IPS-18a (cell line): ENCODE results near the gene SHF.
A peak's percentile ranks its signal among the peaks of the same experiment; 100 is the strongest.
"Not testable (repeated sequence)": the region's sequence is repeated elsewhere in the genome, so short reads cannot be mapped to it uniquely, and the experiment has no call there.

Experiments used
- H3K27ac ChIP-seq: one replicate; pipeline ENCODE4 v1.5.1; 2013; ENCODE audit warnings: low read length
- H3K27me3 ChIP-seq: one replicate; pipeline ENCODE4 v1.6.1; 2013; ENCODE audit warnings: mild to moderate bottlenecking, low read length; ENCODE audit not compliant: control insufficient read depth, insufficient read depth
- H3K36me3 ChIP-seq: one replicate; pipeline ENCODE4 v1.6.1; 2013; ENCODE audit warnings: low read depth, low read length; ENCODE audit not compliant: control insufficient read depth
- H3K4me1 ChIP-seq: one replicate; pipeline ENCODE4 v1.6.1; 2013; ENCODE audit warnings: low read depth, low read length; ENCODE audit not compliant: control insufficient read depth
- H3K4me3 ChIP-seq: one replicate; pipeline ENCODE4 v1.5.1; 2013; ENCODE audit warnings: low read length
- H3K9ac ChIP-seq: one replicate; pipeline ENCODE4 v1.6.1; 2013; ENCODE audit warnings: mild to moderate bottlenecking, low read length, moderate library complexity
- H3K9me3 ChIP-seq: one replicate; pipeline ENCODE4 v1.6.1; 2013; ENCODE audit warnings: low read depth, low read length; ENCODE audit not compliant: control insufficient read depth

Gene SHF

DNA sequence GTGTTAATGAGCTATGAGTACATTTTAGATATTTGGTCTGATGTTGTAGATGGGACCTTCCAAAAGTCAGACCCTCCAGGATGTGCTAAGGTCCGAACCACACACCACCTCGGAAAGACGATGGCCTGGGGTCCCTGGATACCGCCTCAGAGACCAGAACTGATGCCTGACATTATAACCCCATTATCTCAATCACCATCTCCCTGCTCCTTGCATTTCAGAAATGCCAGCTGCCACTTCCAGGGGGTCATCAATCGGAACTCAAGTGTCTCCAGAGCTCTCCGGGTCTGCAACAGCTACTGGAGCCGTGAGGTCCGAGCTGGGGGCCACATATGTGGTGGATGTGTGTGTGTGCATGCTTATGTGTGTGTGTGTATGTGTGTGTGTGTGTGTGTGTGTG lies 50.1 kb downstream of the SHF start:
- H3K27ac ChIP-seq: no peak overlapping the region
- H3K9ac ChIP-seq: no peak overlapping the region
- H3K36me3 ChIP-seq: no peaks in the 10 kb centered on the region
- no peaks in the 10 kb centered on the region for H3K9me3 ChIP-seq
- H3K4me1 ChIP-seq: no peaks in the 10 kb centered on the region
- peaks cover 42% of the 10 kb centered on the region for H3K27me3 ChIP-seq
- H3K4me3 ChIP-seq: no peak overlapping the region

DNA sequence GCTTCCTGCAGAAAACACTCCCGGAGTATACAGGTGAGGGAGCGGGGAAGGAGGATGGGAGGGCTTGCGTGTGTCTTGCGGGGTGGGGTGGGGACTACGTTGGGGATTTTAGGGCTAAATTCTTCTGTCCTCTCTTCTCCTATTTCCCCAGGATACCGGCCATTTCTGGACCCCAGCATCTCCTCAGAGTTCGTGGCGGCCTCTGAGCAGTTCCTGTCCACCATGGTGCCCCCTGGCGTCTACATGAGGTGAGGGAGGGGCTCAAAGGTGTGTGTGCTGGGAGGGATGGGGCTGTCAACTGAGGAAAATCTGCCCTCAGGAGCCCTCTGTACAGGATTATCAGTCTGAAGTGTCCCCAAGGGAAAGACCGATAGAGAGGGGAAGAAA lies 51.4 kb downstream of the SHF start:
- Histone ChIP-seq H3K9me3 (no peaks in the 10 kb centered on the region), H3K27ac (no peak overlapping the region), H3K4me3 (no peak overlapping the region), H3K36me3 (no peaks in the 10 kb centered on the region), H3K9ac (no peak overlapping the region), H3K4me1 (no peaks in the 10 kb centered on the region), H3K27me3 (peaks cover 55% of the 10 kb centered on the region)

DNA sequence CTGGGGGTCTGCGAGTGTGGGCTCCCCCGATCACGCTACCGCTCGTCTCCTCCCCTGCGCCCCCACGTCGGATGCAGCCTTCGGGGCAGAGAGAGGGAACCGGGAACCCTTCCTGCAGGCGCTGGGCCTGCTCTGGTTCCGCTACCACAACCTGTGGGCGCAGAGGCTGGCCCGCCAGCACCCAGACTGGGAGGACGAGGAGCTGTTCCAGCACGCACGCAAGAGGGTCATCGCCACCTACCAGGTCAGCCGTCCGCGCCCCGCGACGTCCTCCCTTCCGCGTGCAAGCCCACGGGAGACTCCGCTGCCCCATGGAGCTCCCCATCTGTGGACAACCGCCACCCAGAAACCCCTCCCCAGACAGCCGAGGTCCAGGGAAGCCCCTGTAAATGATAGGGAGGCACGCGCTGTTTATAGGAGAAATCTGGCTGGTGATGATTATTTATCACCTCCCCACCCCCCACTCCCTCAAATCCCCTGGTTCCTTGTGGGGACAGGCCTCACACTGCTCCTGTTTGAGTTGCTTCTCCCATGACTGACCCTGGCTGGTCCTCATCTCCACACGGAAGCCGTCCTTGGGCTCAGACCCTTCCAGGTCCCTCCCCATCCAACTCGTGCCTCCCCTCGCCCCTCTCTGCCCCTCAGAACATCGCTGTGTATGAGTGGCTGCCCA lies 51.9 kb downstream of the SHF start:
- not testable (repeated sequence) for H3K4me1 ChIP-seq, H3K9ac ChIP-seq, H3K36me3 ChIP-seq, H3K27ac ChIP-seq, H3K4me3 ChIP-seq, H3K9me3 ChIP-seq
- peaks cover 61% of the 10 kb centered on the region for H3K27me3 ChIP-seq

DNA sequence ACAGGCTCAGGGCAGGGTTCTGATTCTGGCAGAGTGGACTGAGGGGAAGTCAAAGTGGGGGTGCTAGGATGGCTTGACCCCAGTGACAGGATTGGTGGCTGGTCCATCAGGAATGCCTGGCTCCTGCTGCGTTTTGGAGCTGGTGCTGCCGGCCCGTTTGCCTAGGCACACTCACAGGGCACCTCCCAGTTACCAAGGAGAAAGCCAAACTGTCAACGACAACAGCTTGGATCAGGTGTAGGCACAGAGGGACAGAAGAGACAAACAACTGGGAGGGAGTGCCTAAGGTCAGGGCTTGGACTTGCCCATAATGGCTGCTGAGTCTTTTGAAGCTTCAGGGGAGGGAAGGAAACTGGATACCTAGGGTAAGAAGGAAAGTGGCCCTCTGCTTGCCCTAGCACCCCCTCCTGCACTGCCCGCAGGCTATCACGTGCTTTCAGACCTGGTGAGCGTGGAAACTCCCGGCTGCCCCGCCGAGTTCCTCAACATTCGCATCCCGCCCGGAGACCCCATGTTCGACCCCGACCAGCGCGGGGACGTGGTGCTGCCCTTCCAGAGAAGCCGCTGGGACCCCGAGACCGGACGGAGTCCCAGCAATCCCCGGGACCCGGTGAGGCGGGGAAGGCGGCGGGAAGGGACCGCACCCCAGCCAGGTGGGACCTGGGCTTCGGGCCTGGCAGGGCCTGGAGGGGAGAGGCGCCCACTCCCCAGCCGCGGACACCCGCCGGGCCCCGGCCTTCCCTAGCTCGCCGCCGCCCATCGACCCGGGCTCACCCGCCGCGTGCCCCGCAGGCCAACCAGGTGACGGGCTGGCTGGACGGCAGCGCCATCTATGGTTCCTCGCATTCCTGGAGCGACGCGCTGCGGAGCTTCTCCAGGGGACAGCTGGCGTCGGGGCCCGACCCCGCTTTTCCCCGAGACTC lies 52.8 kb downstream of the SHF start:
- Histone ChIP-seq H3K9me3 (no peaks in the 10 kb centered on the region), H3K27ac (no peak overlapping the region), H3K27me3 (peaks cover 70% of the 10 kb centered on the region), H3K4me3 (peak overlapping the region; percentile 42), H3K4me1 (no peaks in the 10 kb centered on the region), H3K36me3 (no peaks in the 10 kb centered on the region), H3K9ac (no peak overlapping the region)

DNA sequence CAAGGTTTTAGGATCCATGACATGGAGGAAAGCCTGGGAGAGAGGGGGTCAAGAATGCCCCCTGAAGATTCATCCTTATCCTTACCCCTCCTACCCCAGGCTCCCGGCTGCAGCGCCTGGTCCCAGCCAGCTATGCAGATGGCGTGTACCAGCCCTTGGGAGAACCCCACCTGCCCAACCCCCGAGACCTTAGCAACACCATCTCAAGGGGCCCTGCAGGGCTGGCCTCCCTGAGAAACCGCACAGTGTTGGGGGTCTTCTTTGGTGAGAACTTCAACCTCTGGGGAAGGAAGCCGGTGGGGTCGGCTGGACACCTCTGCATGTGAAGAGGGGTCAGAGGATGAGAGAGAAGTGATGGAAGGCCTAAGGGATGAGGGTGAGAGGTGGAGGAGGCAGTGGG lies 53.7 kb downstream of the SHF start:
- Histone ChIP-seq H3K4me1 (no peaks in the 10 kb centered on the region), H3K27me3 (peaks cover 79% of the 10 kb centered on the region), H3K36me3 (no peaks in the 10 kb centered on the region), H3K9me3 (no peaks in the 10 kb centered on the region), H3K27ac (no peak overlapping the region), H3K4me3 (no peak overlapping the region), H3K9ac (no peak overlapping the region)

DNA sequence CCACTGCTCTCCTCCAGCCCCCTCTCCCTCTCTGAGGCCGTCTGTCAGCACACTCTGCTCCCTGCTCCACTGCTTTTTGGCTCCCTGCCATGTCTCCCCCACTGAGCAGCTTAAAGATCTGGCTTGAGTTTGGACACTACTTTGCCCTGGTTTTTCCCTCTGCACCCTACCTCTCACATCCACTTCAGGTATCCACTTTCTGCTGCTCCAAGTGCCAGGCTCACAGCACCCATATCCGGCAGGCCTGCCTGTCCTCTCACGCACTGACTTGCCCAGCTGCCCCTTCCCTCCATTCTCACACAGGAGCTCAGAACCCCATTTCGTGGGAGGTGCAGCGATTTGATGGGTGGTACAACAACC lies 54.2 kb downstream of the SHF start:
- Histone ChIP-seq H3K4me3 (no peak overlapping the region), H3K9ac (no peak overlapping the region), H3K27ac (no peak overlapping the region), H3K36me3 (no peaks in the 10 kb centered on the region), H3K4me1 (no peaks in the 10 kb centered on the region), H3K27me3 (peaks cover 84% of the 10 kb centered on the region), H3K9me3 (no peaks in the 10 kb centered on the region)

DNA sequence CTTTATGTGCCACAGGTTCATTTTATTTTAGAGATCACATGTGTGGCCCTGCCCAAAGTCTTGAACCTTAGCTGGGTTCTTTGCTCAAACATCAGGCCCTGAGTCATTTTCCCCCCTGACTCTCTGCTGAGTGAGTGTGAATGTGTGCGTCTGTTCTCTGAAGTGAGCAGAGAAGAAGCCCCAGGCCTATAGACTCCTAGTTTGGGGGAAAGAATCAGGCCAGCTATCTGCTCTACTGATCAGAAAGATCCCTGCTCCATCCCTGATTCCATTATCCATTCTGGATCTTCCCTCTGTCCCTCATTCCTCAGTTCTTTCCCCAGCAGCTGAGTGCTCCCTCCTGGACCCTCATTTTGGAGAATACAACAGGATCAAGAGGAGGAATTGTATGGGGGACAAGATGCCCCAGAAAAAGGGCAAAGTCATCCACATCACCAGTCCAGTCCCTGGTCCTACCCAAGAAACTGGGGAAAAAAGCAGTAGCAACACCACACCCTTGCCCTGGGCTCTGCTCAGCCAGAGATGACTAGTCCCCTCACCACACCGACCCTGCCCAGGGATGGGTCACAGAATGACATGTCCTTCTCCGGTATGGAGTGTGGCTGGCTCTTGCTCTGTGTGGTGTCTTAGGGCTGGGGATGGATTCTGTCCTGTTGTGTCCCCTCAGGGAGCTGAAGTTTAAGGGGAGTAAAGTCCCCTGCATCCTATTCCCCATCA lies 54.8 kb downstream of the SHF start:
- no peaks in the 10 kb centered on the region for H3K36me3 ChIP-seq
- no peak overlapping the region for H3K9ac ChIP-seq
- H3K27ac ChIP-seq: no peak overlapping the region
- H3K4me3 ChIP-seq: no peak overlapping the region
- H3K9me3 ChIP-seq: no peaks in the 10 kb centered on the region
- no peaks in the 10 kb centered on the region for H3K4me1 ChIP-seq
- peaks cover 89% of the 10 kb centered on the region for H3K27me3 ChIP-seq

DNA sequence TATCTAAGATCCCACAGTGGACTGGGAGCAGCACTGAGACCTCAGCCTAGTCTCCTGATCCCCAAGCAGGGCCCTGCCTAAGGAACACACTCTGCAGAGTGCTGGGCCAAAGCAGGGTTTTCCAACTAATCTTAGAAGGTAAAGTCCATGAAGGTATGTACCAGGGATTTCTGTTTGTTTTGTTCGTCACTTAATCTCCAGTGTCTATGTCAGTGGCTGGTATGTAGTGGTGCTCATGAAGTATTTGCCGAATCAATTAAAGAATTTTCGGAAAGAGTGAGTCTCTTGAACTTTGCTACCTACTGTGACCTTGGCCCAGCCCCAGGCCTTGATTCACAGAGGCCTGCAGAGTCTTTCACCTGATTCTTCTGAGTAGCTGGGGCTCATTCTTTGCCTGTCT lies 56.3 kb downstream of the SHF start:
- Histone ChIP-seq H3K36me3 (no peaks in the 10 kb centered on the region), H3K4me1 (no peaks in the 10 kb centered on the region), H3K27me3 (peaks cover 99% of the 10 kb centered on the region), H3K27ac (no peak overlapping the region), H3K9me3 (no peaks in the 10 kb centered on the region), H3K9ac (no peak overlapping the region), H3K4me3 (no peak overlapping the region)

DNA sequence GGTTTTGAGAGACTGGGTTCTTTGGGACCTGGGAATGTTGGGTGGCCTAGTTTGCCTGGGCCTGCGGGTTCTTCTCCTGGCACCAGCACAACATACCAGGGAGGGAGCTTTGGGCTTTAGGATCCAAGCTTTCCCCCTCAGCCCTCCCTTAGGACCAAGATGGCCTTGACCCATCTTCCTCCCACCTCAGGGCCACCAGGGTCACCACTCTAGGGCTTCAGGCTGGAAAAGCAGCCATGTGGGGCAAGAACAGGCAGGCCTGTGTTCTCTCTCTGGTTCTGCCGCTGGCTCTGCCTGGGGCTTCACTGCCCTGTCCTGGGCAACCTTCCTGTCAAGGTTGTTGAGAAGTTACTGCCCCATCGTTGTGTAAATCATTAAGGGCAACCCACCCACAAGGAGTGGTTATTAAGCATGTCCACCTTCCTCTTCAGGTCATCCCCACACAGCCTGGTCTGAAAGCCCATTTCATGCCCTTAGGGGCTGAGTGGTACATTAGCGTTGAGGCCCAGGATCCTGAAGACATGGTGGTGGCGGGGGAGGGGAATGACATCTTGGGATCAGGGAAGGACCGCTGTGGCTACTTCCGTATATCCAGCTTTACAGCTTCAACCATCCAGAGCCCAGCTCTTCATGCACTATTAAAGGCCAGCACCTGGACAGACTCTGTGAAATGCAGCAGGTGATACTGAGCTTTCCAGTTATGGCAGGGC lies 57.3 kb downstream of the SHF start:
- Histone ChIP-seq H3K9ac (no peak overlapping the region), H3K27ac (no peak overlapping the region), H3K36me3 (no peaks in the 10 kb centered on the region), H3K4me1 (no peaks in the 10 kb centered on the region), H3K4me3 (peak overlapping the region; percentile 51), H3K27me3 (peaks cover 100% of the 10 kb centered on the region), H3K9me3 (no peaks in the 10 kb centered on the region)

DNA sequence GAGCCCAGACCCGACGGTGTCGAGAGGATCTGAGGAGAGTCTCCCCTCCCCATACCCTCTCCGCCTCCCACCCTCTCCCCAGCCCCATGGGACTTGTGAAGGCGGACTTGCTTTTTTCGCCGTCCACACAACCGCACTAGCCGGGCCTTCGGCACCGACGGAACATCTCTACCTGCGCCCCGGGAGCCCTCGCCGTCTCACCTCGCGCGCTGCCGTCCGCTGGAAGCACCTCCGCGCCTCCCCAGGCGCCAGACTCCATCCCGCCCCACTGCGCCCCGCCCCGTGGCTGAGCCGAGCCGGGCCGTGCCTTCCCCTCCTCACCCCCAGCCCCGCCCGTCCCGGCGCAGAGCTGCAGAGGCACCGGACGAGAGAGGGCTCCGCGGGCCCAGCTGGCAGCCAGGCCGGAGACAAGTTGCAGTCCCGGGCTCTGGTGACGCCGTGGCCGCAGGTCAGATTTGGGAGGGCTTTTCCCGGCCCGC lies 58.1 kb downstream of the SHF start, which contains the start of the genes DUOX1 and DUOXA1:
DUOX1 (plus strand) TSS at position 344 of the 479 bp plus-strand sequence. CDS start 1,973 bp downstream, outside the sequence.
DUOXA1 (minus strand) TSS at position 229 of the 479 bp plus-strand sequence. CDS start 6,865 bp downstream, outside the sequence.
- Histone ChIP-seq H3K36me3 (no peaks in the 10 kb centered on the region), H3K9ac (no peak within 1 kb of the TSS), H3K9me3 (no peaks in the 10 kb centered on the region), H3K4me1 (no peaks in the 10 kb centered on the region), H3K27me3 (peaks cover 100% of the 10 kb centered on the region), H3K4me3 (peak within 1 kb of the TSS; percentile 51), H3K27ac (no peak within 1 kb of the TSS)
